Gastrocnemius medialis (tissue), 4 donors: ENCODE measurements around the gene OSMR.

Experiments
- POLR2A ChIP-seq, 2 donors: fragments of 450-650 bp; IDR thresholded peaks; one replicate each; pipeline ENCODE4 v1.6.1; 2017; ENCODE audit warnings: antibody characterized with exemption in 2 of 2, mild to moderate bottlenecking in 2 of 2, moderate library complexity in 2 of 2
- TF ChIP-seq, protein P1 (sequence below), 5 experiments: fragments of 450-650 bp in 3 of 5; fragments of 200-600 bp in 2 of 5; sonication (generic) in 2 of 5; IDR thresholded peaks in 4 of 5; conservative IDR thresholded peaks in 1 of 5; 1 replicate in 4 of 5; 2 replicates in 1 of 5; pipeline ENCODE4 v1.5.1; 2016 to 2019; ENCODE audit warnings: antibody characterized with exemption in 5 of 5, mild to moderate bottlenecking in 3 of 5, moderate library complexity in 3 of 5

DNA sequence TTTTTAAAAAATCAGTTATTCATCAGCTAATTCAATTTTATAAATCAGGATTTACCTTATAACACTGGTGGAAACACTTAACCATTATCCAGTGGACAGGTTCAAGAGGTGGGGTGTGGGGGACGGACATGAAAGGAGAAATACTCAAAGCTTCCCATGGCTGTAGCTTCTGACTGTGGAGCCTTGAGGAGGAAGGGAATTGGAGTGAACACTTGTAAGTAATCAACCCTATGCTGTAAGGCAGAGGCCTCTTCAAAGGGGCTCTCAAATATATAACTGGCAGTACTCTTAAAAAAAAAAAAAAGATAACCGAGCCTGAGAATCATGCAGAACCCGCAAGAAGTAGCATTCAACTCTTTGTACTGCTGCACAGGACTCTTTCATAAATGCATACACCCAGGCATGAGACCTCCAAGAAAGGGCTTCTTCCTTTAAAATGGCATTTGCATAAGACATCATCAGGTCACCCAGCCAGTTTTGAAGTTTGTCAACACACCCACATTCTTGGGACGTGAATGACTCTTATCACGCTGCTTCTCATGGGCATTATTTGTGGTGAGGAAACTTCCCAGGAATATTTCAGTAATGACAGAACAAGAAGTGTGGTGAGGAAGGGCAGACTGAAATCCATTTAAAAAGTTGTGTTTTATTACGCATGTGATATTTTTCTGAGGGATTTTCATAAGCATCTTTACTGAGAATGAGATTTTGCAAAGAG lies 8.1 kb downstream of the OSMR start:
- no peak for TF ChIP-seq POLR2A (IDR thresholded peaks at IDR 0.05)
- TF ChIP-seq, protein P1, sequence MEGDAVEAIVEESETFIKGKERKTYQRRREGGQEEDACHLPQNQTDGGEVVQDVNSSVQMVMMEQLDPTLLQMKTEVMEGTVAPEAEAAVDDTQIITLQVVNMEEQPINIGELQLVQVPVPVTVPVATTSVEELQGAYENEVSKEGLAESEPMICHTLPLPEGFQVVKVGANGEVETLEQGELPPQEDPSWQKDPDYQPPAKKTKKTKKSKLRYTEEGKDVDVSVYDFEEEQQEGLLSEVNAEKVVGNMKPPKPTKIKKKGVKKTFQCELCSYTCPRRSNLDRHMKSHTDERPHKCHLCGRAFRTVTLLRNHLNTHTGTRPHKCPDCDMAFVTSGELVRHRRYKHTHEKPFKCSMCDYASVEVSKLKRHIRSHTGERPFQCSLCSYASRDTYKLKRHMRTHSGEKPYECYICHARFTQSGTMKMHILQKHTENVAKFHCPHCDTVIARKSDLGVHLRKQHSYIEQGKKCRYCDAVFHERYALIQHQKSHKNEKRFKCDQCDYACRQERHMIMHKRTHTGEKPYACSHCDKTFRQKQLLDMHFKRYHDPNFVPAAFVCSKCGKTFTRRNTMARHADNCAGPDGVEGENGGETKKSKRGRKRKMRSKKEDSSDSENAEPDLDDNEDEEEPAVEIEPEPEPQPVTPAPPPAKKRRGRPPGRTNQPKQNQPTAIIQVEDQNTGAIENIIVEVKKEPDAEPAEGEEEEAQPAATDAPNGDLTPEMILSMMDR (IDR thresholded peaks at IDR 0.05 in 4 of 5, conservative IDR thresholded peaks at IDR 0.05 in 1 of 5), result no peak
